Measurements from ENCODE around the gene DSC2. TPM values are rescaled to one million over a fixed set of nuclear protein-coding genes. Genes with fewer than 3 reads are reported as not detected.

The DSC2 gene
- total RNA-seq, 1 experiment from 2014 or later, result 33.4 TPM

GRCh38 chr18:31064130-31064529 lies 38.1 kb downstream of the DSC2 start:
- no peak overlapping the region for H3K27ac ChIP-seq (ENCODE audit: low read depth, low read length)
- DNase-seq (ENCODE audit: low read depth, low spot score), result no peak
- peaks cover 0 to 7% of the 10 kb centered on the region in 2 experiments; a peak in 2 of 4 replicates for H3K36me3 ChIP-seq (ENCODE audit: control insufficient read depth in 1 of 2, insufficient read depth in 2 of 2, low read length in 2 of 2)
- RAD21 ChIA-PET (ENCODE audit: low non-redundant PET in 1 of 2, low total read pairs in 2 of 2, uncharacterized antibody in 2 of 2, unreplicated experiment in 2 of 2), result no interaction called here
- CTCF ChIA-PET, result no interaction called here
- H3K79me2 ChIP-seq (ENCODE audit: insufficient read depth, low read length), result no peaks in the 10 kb centered on the region
- H4K20me1 ChIP-seq (ENCODE audit: insufficient read depth), result no peaks in the 10 kb centered on the region
- POLR2A ChIA-PET, result no interaction called here
- H3K9ac ChIP-seq (ENCODE audit: low read length), result no peak overlapping the region
- no peak for ATAC-seq
- H3K4me1 ChIP-seq (ENCODE audit: control insufficient read depth in 1 of 2, insufficient read depth in 2 of 2, low read length in 2 of 2), result peaks cover 0 to 8% of the 10 kb centered on the region in 2 experiments; a peak in 2 of 4 replicates
- H2AFZ ChIP-seq (ENCODE audit: low read depth, low read length, poor library complexity, severe bottlenecking), result no peak overlapping the region
- BruUV-seq (replicated peaks), result no TSS peak
- intact Hi-C loops (cut with micrococcal nuclease), result no loop called here
- no peaks in the 10 kb centered on the region for H3K9me3 ChIP-seq (ENCODE audit: control insufficient read depth in 1 of 2, insufficient read depth in 1 of 2, low read depth in 1 of 2, low read length in 2 of 2)
- H3K27me3 ChIP-seq (ENCODE audit: insufficient read depth, low read length), result no peaks in the 10 kb centered on the region
- H3K9me2 ChIP-seq (ENCODE audit: insufficient read depth), result no peaks in the 10 kb centered on the region
- TF ChIP-seq EGR1 (IDR thresholded peaks at IDR 0.05; ENCODE audit: low read depth) (peak; percentile 35; the same call in 1 of the 2 replicates), ZBTB33 (IDR thresholded peaks at IDR 0.05; ENCODE audit: extremely low read depth, insufficient replicate concordance, low read length) (no peak), YY1 (IDR thresholded peaks at IDR 0.05; ENCODE audit: extremely low read depth, insufficient replicate concordance, low read depth, low read length) (no peak)
- no peak overlapping the region for H3K4me3 ChIP-seq (replicated peaks in 1 of 2; ENCODE audit: low read depth in 1 of 2, low read length in 2 of 2)
- peak overlapping the region; percentile 16; the same call in 1 of the 2 replicates for H3K4me2 ChIP-seq (ENCODE audit: low read length)

- H4K20me1 ChIP-seq (ENCODE audit: insufficient read depth), result no peaks in the 10 kb centered on the region
- H3K79me2 ChIP-seq (ENCODE audit: insufficient read depth, low read length), result no peaks in the 10 kb centered on the region
- no peak overlapping the region for H3K9ac ChIP-seq (ENCODE audit: low read length)
- no peaks in the 10 kb centered on the region for H3K27me3 ChIP-seq (ENCODE audit: insufficient read depth, low read length)
- H3K27ac ChIP-seq (ENCODE audit: low read depth, low read length), result no peak overlapping the region
- DNase-seq (ENCODE audit: low read depth, low spot score), result no peak
- ChIA-PET RAD21 (ENCODE audit: low non-redundant PET in 1 of 2, low total read pairs in 2 of 2, uncharacterized antibody in 2 of 2, unreplicated experiment in 2 of 2) (no interaction called here), POLR2A (no interaction called here), CTCF (no interaction called here)
- peaks cover 0 to 8% of the 10 kb centered on the region in 2 experiments; a peak in 2 of 4 replicates for H3K4me1 ChIP-seq (ENCODE audit: control insufficient read depth in 1 of 2, insufficient read depth in 2 of 2, low read length in 2 of 2)
- no peak for TF ChIP-seq RAD21 (IDR thresholded peaks at IDR 0.05; ENCODE audit: low read depth)
- no peak for TF ChIP-seq JUND (IDR thresholded peaks at IDR 0.05)
- no peak for TF ChIP-seq EGR1 (IDR thresholded peaks at IDR 0.05; ENCODE audit: low read depth)
- no peaks in the 10 kb centered on the region for H3K9me3 ChIP-seq (ENCODE audit: control insufficient read depth in 1 of 2, insufficient read depth in 1 of 2, low read depth in 1 of 2, low read length in 2 of 2)
- H3K4me2 ChIP-seq (ENCODE audit: low read length), result no peak overlapping the region
- no TSS peak for BruUV-seq (replicated peaks)
- intact Hi-C loops (cut with micrococcal nuclease), result no loop called here
- H3K4me3 ChIP-seq (replicated peaks in 1 of 2; ENCODE audit: low read depth in 1 of 2, low read length in 2 of 2), result no peak overlapping the region
- H3K36me3 ChIP-seq (ENCODE audit: control insufficient read depth in 1 of 2, insufficient read depth in 2 of 2, low read length in 2 of 2), result no peaks in the 10 kb centered on the region
- ATAC-seq, result no peak
- H3K9me2 ChIP-seq (ENCODE audit: insufficient read depth), result no peaks in the 10 kb centered on the region
- H2AFZ ChIP-seq (ENCODE audit: low read depth, low read length, poor library complexity, severe bottlenecking), result no peak overlapping the region
These were observed 40.3 kb downstream of the DSC2 start for GRCh38 chr18:31061945-31062344.
